ENCODE results near the gene DBNDD1. TPM values are rescaled to one million over a fixed set of nuclear protein-coding genes. Genes with fewer than 3 reads are reported as not detected.

DBNDD1 gene
- total RNA-seq, 4 donors from 2014 or later = 2.1 to 14.3 (median 5.1) TPM

- Histone ChIP-seq H3K4me1 (peaks cover 14 to 51% (median 42%) of the 10 kb centered on the region in 4 donors), H3K9me3 (no peaks in the 10 kb centered on the region), H3K4me3 (peak overlapping the region; percentile 67 to 84 (median 74)), H3K36me3 (no peaks in the 10 kb centered on the region), H3K27ac (replicated peaks in 1 of 4) (peak overlapping the region in 3 of 4 donors; percentile 19 to 48 (median 45)), H3K27me3 (no peaks in the 10 kb centered on the region)
- TF ChIP-seq POLR2A (IDR thresholded peaks at IDR 0.05; ENCODE audit: low read depth) (no peak), EP300 (IDR thresholded peaks at IDR 0.05) (no peak), POLR2AphosphoS5 (IDR thresholded peaks at IDR 0.05) (no peak), CTCF (IDR thresholded peaks at IDR 0.05) (peak; percentile 29 to 36 (median 34))
- WGBS = 13% methylated on average over 6 of the region's 57 CpGs
- no peak for DNase-seq (ENCODE audit: extremely low spot score)
- intact Hi-C loops (cut with DNase I) = no loop called here
Observed at GRCh38 chr16:90019543-90020259, 445 bp upstream of the DBNDD1 start.

GRCh38 chr16:90018297-90018651 lies 982 bp downstream of the DBNDD1 start:
- no peaks in the 10 kb centered on the region for H3K9me3 ChIP-seq
- peak overlapping the region; percentile 67 to 84 (median 74) for H3K4me3 ChIP-seq
- no peak for DNase-seq (ENCODE audit: extremely low spot score)
- H3K36me3 ChIP-seq = no peaks in the 10 kb centered on the region
- 82% methylated on average over 4 of the region's 7 CpGs for WGBS
- intact Hi-C loops (cut with DNase I) = no loop called here
- no peak for TF ChIP-seq POLR2AphosphoS5 (IDR thresholded peaks at IDR 0.05)
- TF ChIP-seq EP300 (IDR thresholded peaks at IDR 0.05) = no peak
- TF ChIP-seq POLR2A (IDR thresholded peaks at IDR 0.05; ENCODE audit: low read depth) = no peak
- TF ChIP-seq CTCF (IDR thresholded peaks at IDR 0.05) = no peak
- H3K27me3 ChIP-seq = no peaks in the 10 kb centered on the region
- peaks cover 13 to 42% (median 37%) of the 10 kb centered on the region in 4 donors for H3K4me1 ChIP-seq
- no peak overlapping the region for H3K27ac ChIP-seq (replicated peaks in 1 of 4)

- Histone ChIP-seq H3K36me3 (no peaks in the 10 kb centered on the region), H3K9me3 (no peaks in the 10 kb centered on the region), H3K27ac (replicated peaks in 1 of 4) (no peak overlapping the region), H3K27me3 (no peaks in the 10 kb centered on the region), H3K4me1 (peaks cover 7 to 26% (median 23%) of the 10 kb centered on the region in 4 donors), H3K4me3 (no peak overlapping the region)
- WGBS = 67% methylated on average over 9 of the region's 11 CpGs
- TF ChIP-seq POLR2A (IDR thresholded peaks at IDR 0.05; ENCODE audit: low read depth) (no peak), CTCF (IDR thresholded peaks at IDR 0.05) (no peak), POLR2AphosphoS5 (IDR thresholded peaks at IDR 0.05) (no peak), EP300 (IDR thresholded peaks at IDR 0.05) (no peak)
- intact Hi-C loops (cut with DNase I) = no loop called here
- no peak for DNase-seq (ENCODE audit: extremely low spot score)
Observed at GRCh38 chr16:90016339-90016950, 2.8 kb downstream of the DBNDD1 start.

- intact Hi-C loops (cut with DNase I) = no loop called here
- H3K9me3 ChIP-seq = no peaks in the 10 kb centered on the region
Observed at GRCh38 chr16:90015586-90016338, 3.5 kb downstream of the DBNDD1 start.

More at GRCh38 chr16:90015586-90016338, 3.5 kb downstream of the DBNDD1 start:
- no peak for TF ChIP-seq POLR2AphosphoS5 (IDR thresholded peaks at IDR 0.05)
- no peak for TF ChIP-seq EP300 (IDR thresholded peaks at IDR 0.05)
- no peak for TF ChIP-seq POLR2A (IDR thresholded peaks at IDR 0.05; ENCODE audit: low read depth)
- no peak for TF ChIP-seq CTCF (IDR thresholded peaks at IDR 0.05)
- no peaks in the 10 kb centered on the region for H3K36me3 ChIP-seq
- no peak for DNase-seq (ENCODE audit: extremely low spot score)
- no peak overlapping the region for H3K27ac ChIP-seq (replicated peaks in 1 of 4)
- H3K4me1 ChIP-seq = peaks cover 7 to 25% (median 23%) of the 10 kb centered on the region in 4 donors
- WGBS = 94% methylated on average over 19 of the region's 19 CpGs
- H3K27me3 ChIP-seq = no peaks in the 10 kb centered on the region
- no peak overlapping the region for H3K4me3 ChIP-seq
